ENCODE data around the gene B3GNT7.

B3GNT7 gene

DNA sequence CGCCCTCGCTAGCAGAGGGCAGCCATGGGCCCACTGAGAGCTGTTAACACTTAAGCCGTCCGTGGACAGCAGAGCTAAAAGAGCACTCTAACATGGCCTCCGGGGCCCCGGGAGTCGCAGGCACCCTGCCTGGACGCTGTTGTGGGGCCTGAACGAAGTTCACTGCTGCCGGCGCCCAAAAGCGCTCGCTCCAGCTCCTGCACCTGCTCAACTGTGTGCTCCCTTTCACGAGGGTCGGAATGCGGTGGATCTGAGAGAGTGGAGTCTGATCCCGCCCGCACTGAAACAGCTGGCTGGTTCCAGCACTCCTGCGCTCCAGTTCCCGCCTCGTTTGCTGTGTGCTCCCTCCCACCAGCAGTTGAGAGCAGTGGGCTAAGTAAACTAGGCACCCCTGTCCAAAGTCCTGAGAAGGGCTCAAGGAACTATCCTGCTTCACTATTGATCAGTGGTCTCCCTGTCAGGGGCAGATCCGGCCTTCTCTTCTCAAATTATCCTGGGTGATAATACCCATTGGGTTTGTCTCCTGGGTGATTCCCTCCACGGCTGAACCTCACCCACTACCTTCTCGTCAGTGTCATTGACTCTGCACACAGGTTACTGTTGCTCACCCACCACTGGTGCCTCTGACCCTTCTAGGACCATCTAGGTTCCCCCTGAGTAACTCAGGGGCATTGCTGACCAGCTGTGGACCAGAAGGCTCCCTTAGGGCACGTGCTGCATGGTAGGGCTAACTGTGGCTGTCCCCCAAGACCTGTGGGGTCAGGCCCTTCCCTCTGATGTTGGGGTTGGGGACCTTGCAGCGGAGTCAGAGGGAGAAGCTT, 23.5 kb downstream of the B3GNT7 start:
- in situ Hi-C loops (cut with MboI; ENCODE audit: low sequenced_read_pairs): no loop called here

DNA sequence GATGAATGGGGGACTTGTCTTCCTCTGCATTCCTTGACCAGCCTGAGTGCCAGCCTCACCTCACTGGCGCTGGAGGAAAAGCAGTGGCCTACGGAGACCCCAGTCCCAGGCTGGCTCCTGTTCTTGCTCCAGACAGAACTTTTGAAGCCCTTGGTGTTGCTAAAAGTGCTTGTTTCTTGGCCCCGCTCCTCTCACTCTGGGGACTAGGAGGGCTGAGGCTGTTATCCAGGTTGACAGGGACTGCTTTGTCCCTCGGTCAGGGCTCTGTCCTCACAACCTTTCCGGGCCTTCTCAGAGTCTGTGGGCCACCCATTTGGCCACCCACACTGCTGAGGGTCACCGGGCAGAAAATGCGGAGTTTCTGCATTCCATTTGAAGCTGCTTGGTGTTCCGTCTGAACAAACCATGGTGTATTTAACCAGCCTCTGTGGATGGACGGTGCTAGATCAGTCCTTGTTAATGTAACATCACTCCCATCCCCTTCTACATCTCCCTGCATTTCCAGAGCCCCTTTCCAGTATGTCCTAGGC, 25.6 kb downstream of the B3GNT7 start:
- in situ Hi-C loops (cut with MboI; ENCODE audit: low sequenced_read_pairs): no loop called here

- in situ Hi-C loops (cut with MboI; ENCODE audit: low sequenced_read_pairs): no loop called here
Measured at GRCh38 chr2:231422056-231422455, 26.5 kb downstream of the B3GNT7 start.

DNA sequence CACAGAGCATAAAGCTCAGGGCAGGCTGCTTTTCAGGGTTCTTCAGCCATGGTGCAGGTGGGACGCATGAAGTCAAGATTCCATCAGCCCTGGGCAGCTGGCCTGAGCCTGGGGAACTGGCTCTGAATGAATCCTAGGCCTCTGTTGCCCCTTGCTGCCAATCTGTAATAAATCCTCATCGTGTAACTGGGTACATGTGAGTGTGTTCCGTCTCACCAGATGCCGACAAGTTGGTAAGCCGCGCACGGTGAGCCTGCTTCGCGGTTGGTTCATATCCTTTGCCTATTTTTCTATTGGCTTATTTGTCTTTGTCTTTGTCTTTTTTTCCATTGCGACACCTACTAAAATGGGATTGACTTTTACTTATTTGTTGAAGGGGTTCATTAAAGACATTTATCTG, 27.7 kb downstream of the B3GNT7 start:
- in situ Hi-C loops (cut with MboI; ENCODE audit: low sequenced_read_pairs): no loop called here

GRCh38 chr2:231425291-231425810, 29.8 kb downstream of the B3GNT7 start:
- in situ Hi-C loops (cut with MboI; ENCODE audit: low sequenced_read_pairs): loop anchor here (25.0 kb wide), 1 partner anchor 313 kb away; no protein-coding TSS in a partner anchor

DNA sequence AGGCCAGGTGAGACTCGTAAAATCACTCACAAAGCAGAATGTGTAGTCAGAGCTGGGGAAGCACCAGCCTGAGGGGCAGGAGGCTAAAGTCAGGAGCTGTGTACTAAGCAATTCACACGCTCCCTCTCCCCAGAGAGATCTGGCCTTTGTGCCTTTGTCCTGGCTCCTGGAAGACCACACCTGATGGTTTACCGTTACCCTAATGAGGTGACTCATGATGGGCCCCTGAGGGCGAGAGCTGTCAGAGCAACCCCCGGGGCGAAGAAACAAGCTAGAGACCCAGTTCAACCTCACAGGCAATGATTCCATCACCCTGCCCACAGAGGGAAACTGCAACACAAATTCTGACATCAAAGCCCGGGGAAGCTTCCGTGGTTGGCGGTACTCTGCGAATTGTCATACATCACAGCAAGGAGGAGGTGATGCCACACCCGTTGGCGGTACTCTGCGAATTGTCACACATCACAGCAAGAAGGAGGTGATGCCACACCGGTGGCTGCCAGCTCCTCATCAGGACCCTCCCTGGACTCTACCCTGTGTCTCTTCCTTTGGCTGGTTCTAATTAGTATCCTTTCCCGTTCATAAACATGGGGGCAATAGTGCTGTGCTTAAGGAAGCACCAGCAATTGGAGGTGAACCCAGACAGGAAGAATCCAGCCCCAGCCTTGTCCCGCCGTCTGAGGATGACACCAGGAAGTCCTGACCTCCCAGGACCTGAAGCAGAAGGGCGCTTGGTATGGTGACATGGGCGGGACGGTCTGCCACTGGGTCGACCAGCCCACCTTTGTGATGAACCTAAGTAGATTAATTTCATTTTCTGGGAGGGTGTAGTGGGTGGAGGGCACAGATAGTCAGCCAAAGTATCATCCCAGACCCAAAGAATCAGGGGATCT, 30.5 kb downstream of the B3GNT7 start:
- in situ Hi-C loops (cut with MboI; ENCODE audit: low sequenced_read_pairs): loop anchor here (25.0 kb wide), 1 partner anchor 314 kb away; no protein-coding TSS in a partner anchor

- in situ Hi-C loops (cut with MboI; ENCODE audit: low sequenced_read_pairs): loop anchor here (25.0 kb wide), 1 partner anchor 315 kb away; no protein-coding TSS in a partner anchor
Measured at GRCh38 chr2:231427116-231427515, 31.6 kb downstream of the B3GNT7 start.

- in situ Hi-C loops (cut with MboI; ENCODE audit: low sequenced_read_pairs): loop anchor here (25.0 kb wide), 1 partner anchor 317 kb away; no protein-coding TSS in a partner anchor
Measured at GRCh38 chr2:231429152-231429551, 33.6 kb downstream of the B3GNT7 start.

- in situ Hi-C loops (cut with MboI; ENCODE audit: low sequenced_read_pairs): loop anchor here (25.0 kb wide), 1 partner anchor 318 kb away; no protein-coding TSS in a partner anchor
Measured at GRCh38 chr2:231429901-231430300, 34.4 kb downstream of the B3GNT7 start.

- in situ Hi-C loops (cut with MboI; ENCODE audit: low sequenced_read_pairs): loop anchor here (25.0 kb wide), 1 partner anchor 318 kb away; no protein-coding TSS in a partner anchor
Measured at GRCh38 chr2:231430437-231430836, 34.9 kb downstream of the B3GNT7 start.

GRCh38 chr2:231431606-231432005, 36.1 kb downstream of the B3GNT7 start:
- in situ Hi-C loops (cut with MboI; ENCODE audit: low sequenced_read_pairs): loop anchor here (25.0 kb wide), 1 partner anchor 319 kb away; no protein-coding TSS in a partner anchor

- in situ Hi-C loops (cut with MboI; ENCODE audit: low sequenced_read_pairs): loop anchor here (25.0 kb wide), 1 partner anchor 322 kb away; no protein-coding TSS in a partner anchor
Measured at GRCh38 chr2:231433990-231434389, 38.5 kb downstream of the B3GNT7 start.

- in situ Hi-C loops (cut with MboI; ENCODE audit: low sequenced_read_pairs): loop anchor here (25.0 kb wide), 1 partner anchor 325 kb away; no protein-coding TSS in a partner anchor
Measured at GRCh38 chr2:231436957-231437356, 41.4 kb downstream of the B3GNT7 start.

- in situ Hi-C loops (cut with MboI; ENCODE audit: low sequenced_read_pairs): loop anchor here (25.0 kb wide), 1 partner anchor 337 kb away; no protein-coding TSS in a partner anchor
Measured at GRCh38 chr2:231449503-231450054, 54.1 kb downstream of the B3GNT7 start.

DNA sequence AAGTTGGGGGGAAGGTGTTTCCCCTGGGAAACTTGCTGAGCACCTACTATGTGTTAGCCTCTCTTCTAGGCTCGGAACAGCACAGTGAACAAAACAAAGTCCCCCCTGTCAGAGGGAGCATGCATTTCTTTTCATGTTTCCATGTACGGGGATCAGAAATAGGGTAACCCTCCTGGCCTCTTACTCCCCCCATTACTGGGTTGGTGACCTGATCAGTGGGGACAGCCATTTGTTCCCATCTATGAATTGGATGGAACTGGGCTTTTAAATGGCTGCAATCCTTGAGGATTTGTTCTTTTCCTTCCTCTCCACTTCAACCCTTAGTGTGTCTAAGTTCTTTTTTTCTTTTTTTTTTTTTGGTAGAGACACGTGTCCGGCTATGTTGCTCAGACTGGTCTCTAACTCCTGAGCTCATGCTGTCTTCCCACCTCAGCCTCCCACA, 55.1 kb downstream of the B3GNT7 start:
- in situ Hi-C loops (cut with MboI; ENCODE audit: low sequenced_read_pairs): no loop called here
